ENCODE measurements around the gene LGI4.

DNA sequence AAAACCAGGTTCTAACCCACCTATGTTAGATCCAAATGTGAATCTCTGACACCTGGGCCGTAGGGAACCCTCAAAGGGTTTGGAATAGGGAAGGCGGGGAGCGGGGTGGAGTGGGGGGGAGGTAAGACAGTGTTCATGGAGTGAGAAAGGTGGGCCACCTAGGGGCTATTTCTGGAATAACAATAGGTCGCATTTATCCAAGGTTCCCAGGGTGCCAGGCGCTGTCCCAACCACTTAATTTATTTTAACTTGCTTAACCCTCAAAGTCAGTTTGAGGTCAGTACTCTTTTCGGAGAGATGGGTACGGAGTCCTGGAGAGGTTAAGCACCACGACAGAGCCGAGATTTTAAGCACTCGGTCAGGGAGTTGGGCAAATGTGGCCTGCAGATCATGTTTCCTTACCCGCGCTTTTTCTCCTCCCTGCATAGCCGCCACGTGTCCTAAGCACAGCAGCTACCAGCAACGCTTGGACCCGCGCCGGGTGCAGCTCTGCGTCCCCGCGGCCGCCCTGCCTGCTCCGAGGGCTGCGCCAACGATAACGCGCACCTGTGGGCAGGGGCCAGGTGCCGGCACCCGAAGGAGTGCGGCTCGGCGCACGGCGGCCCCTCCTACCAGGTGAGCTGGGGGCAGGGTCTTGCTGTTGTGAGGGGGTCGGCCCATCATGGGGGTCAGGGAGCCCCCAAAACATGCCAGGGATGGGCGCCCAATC lies 44.2 kb downstream of the LGI4 start:
- TF ChIP-seq, protein P1, sequence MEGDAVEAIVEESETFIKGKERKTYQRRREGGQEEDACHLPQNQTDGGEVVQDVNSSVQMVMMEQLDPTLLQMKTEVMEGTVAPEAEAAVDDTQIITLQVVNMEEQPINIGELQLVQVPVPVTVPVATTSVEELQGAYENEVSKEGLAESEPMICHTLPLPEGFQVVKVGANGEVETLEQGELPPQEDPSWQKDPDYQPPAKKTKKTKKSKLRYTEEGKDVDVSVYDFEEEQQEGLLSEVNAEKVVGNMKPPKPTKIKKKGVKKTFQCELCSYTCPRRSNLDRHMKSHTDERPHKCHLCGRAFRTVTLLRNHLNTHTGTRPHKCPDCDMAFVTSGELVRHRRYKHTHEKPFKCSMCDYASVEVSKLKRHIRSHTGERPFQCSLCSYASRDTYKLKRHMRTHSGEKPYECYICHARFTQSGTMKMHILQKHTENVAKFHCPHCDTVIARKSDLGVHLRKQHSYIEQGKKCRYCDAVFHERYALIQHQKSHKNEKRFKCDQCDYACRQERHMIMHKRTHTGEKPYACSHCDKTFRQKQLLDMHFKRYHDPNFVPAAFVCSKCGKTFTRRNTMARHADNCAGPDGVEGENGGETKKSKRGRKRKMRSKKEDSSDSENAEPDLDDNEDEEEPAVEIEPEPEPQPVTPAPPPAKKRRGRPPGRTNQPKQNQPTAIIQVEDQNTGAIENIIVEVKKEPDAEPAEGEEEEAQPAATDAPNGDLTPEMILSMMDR (IDR thresholded peaks at IDR 0.05; ENCODE audit: insufficient read depth, low read depth, low read length) = peak; percentile 33
- no peak for TF ChIP-seq EZH2 (IDR thresholded peaks at IDR 0.05; ENCODE audit: insufficient read depth, low read length)
